ENCODE results near the gene DDC.
"Not testable (repeated sequence)": the region's sequence is repeated elsewhere in the genome, so short reads cannot be mapped to it uniquely, and the experiment has no call there.

Gene DDC

GRCh38 chr7:50588937-50589336 lies 23.7 kb upstream of the DDC start:
- no peak for DNase-seq

GRCh38 chr7:50587737-50588136 lies 22.5 kb upstream of the DDC start:
- DNase-seq, result no peak

GRCh38 chr7:50584793-50585408 lies 19.7 kb upstream of the DDC start:
- peak; percentile 61 for DNase-seq

- no peak for DNase-seq
These were observed 19.2 kb upstream of the DDC start for GRCh38 chr7:50584386-50584785.

- not testable (repeated sequence) for DNase-seq
These were observed 18.1 kb upstream of the DDC start for GRCh38 chr7:50583295-50583694.

GRCh38 chr7:50582271-50582670 lies 17.1 kb upstream of the DDC start:
- not testable (repeated sequence) for DNase-seq

- DNase-seq, result not testable (repeated sequence)
These were observed 15.5 kb upstream of the DDC start for GRCh38 chr7:50580666-50581065.

GRCh38 chr7:50580057-50580456 lies 14.9 kb upstream of the DDC start:
- no peak for DNase-seq

- not testable (repeated sequence) for DNase-seq
These were observed 12.9 kb upstream of the DDC start for GRCh38 chr7:50578105-50578504.

- DNase-seq, result no peak
These were observed 12.4 kb upstream of the DDC start for GRCh38 chr7:50577569-50577968.

- not testable (repeated sequence) for DNase-seq
These were observed 11.2 kb upstream of the DDC start for GRCh38 chr7:50576388-50576787.

- DNase-seq, result no peak
These were observed 2.6 kb upstream of the DDC start for GRCh38 chr7:50567715-50568261.

GRCh38 chr7:50565977-50566376 lies 772 bp upstream of the DDC start:
- no peak for DNase-seq

GRCh38 chr7:50565559-50565916 lies 333 bp upstream of the DDC start:
- DNase-seq, result no peak

- no peak for DNase-seq
These were observed 1.0 kb downstream of the DDC start for GRCh38 chr7:50564171-50564570.

GRCh38 chr7:50562136-50562535 lies 3.1 kb downstream of the DDC start:
- no peak for DNase-seq

- no peak for DNase-seq
These were observed 4.3 kb downstream of the DDC start for GRCh38 chr7:50560865-50561351.

GRCh38 chr7:50559881-50560280 lies 5.3 kb downstream of the DDC start:
- no peak for DNase-seq

- DNase-seq, result no peak
These were observed 6.7 kb downstream of the DDC start for GRCh38 chr7:50558294-50559053.

- no peak for DNase-seq
These were observed 8.1 kb downstream of the DDC start for GRCh38 chr7:50557099-50557498.

- DNase-seq, result no peak
These were observed 8.8 kb downstream of the DDC start for GRCh38 chr7:50556247-50556991.

GRCh38 chr7:50555594-50556140 lies 9.5 kb downstream of the DDC start:
- DNase-seq, result no peak
